Endothelial cell of umbilical vein (primary cell): Measurements from ENCODE around the gene TECPR2. TPM values are rescaled to one million over a fixed set of nuclear protein-coding genes. Genes with fewer than 3 reads are reported as not detected.

Experiments used
- BruUV-seq: library from RNA; stranded (reverse); fragments of 400-500 nt; replicated peaks from 2 replicates; lab custom pipeline; 2021; lab: Mats Ljungman, UMichigan
- CTCF ChIA-PET: fragments of 300-600, 350-600 bp; sonication (Branson Sonifier 250); formaldehyde crosslinking; loops from one replicate; lab custom pipeline; 2021; ENCODE audit warnings: antibody characterized with exemption, inconsistent platforms; lab: Charles Lee
- POLR2A ChIA-PET: fragments of 300-600, 350-600 bp; sonication (Branson Sonifier 250); formaldehyde crosslinking; loops from one replicate; lab custom pipeline; 2021; ENCODE audit warnings: antibody characterized with exemption, inconsistent platforms; lab: Charles Lee
- DNase-seq: peaks from one replicate; pipeline ENCODE4 v3.0.0-alpha.2; 2011; ENCODE audit warnings: low read depth, low spot score
- FAIRE-seq: peaks from 2 replicates; lab custom pipeline; 2011; peaks lifted over from hg19 to GRCh38; lab: Jason Lieb, UNC
- H2AFZ ChIP-seq: 2 replicates; pipeline ENCODE4 v1.6.0; 2012; ENCODE audit warnings: low read depth, low read length, control low read depth, inconsistent platforms
- H3K27ac ChIP-seq: 2 replicates; pipeline ENCODE4 v1.5.1; 2011; ENCODE audit warnings: low read depth, mild to moderate bottlenecking, control low read depth, low read length, moderate library complexity; ENCODE audit not compliant: insufficient read depth
- H3K27me3 ChIP-seq, 2 experiments: 2 replicates each; pipeline versions ENCODE4 v1.6.0 to v1.6.1; 2011; ENCODE audit warnings: low read length in 2 of 2, mixed read lengths in 1 of 2; ENCODE audit not compliant: control insufficient read depth in 2 of 2, insufficient read depth in 2 of 2
- H3K36me3 ChIP-seq, 2 experiments: 2 replicates in 1 of 2; 3 replicates in 1 of 2; pipeline ENCODE4 v1.5.1; 2011; ENCODE audit warnings: low read length in 2 of 2, mild to moderate bottlenecking in 1 of 2, moderate library complexity in 1 of 2; ENCODE audit not compliant: control insufficient read depth in 2 of 2, insufficient read depth in 2 of 2; ENCODE audit errors: extremely low read depth in 1 of 2
- H3K4me1 ChIP-seq: 3 replicates; pipeline ENCODE4 v1.5.1; 2011; ENCODE audit warnings: mild to moderate bottlenecking, low read length; ENCODE audit not compliant: control insufficient read depth, insufficient read depth; ENCODE audit errors: extremely low read depth
- H3K4me2 ChIP-seq: 2 replicates; pipeline ENCODE4 v1.6.1; 2011; ENCODE audit warnings: low read length, control low read depth, mixed read lengths; ENCODE audit not compliant: insufficient read depth
- H3K4me3 ChIP-seq, 3 experiments: fragments of 200-600 bp in 1 of 3; sonication (generic), shearing (Covaris generic) in 1 of 3; replicated peaks in 1 of 3; 2 replicates each; pipeline ENCODE4 v1.5.1; 2011 to 2016; ENCODE audit warnings: control low read depth in 3 of 3, low read length in 3 of 3, mild to moderate bottlenecking in 2 of 3, inconsistent platforms in 1 of 3, low read depth in 1 of 3, moderate library complexity in 1 of 3; ENCODE audit not compliant: insufficient read depth in 1 of 3
- H3K79me2 ChIP-seq: 2 replicates; pipeline ENCODE4 v1.6.0; 2012; ENCODE audit warnings: low read length, inconsistent platforms; ENCODE audit not compliant: control insufficient read depth, insufficient read depth
- H3K9ac ChIP-seq: replicated peaks from 2 replicates; pipeline ENCODE3; 2011; ENCODE audit warnings: low read length, control low read depth; ENCODE audit not compliant: insufficient read depth; ENCODE audit errors: extremely low read depth
- H3K9me1 ChIP-seq: replicated peaks from 3 replicates; pipeline ENCODE4 v1.6.0; 2011; ENCODE audit warnings: mild to moderate bottlenecking, low read length; ENCODE audit not compliant: control insufficient read depth, insufficient read depth; ENCODE audit errors: extremely low read depth
- H3K9me3 ChIP-seq: replicated peaks from 2 replicates; pipeline ENCODE4 v1.5.1; 2012; ENCODE audit warnings: low read length, inconsistent platforms; ENCODE audit not compliant: control insufficient read depth, insufficient read depth
- H4K20me1 ChIP-seq: replicated peaks from 2 replicates; pipeline ENCODE3; 2011; ENCODE audit warnings: mild to moderate bottlenecking, low read length; ENCODE audit not compliant: control insufficient read depth, insufficient read depth; ENCODE audit errors: extremely low read depth
- CTCF ChIP-seq, 2 donors: IDR thresholded peaks; 1 replicate in 1 of 2; 2 replicates in 1 of 2; pipeline ENCODE4 v1.5.1; 2011; ENCODE audit warnings: low read length in 2 of 2, mild to moderate bottlenecking in 2 of 2, moderate library complexity in 2 of 2, control low read depth in 1 of 2, inconsistent platforms in 1 of 2, low read depth in 1 of 2; ENCODE audit not compliant: insufficient read depth in 1 of 2; ENCODE audit errors: extremely low read depth in 1 of 2
- EZH2 ChIP-seq: IDR thresholded peaks from 2 replicates; pipeline ENCODE4 v1.6.1; 2012; ENCODE audit warnings: borderline replicate concordance, low read depth, mild to moderate bottlenecking, moderate library complexity, low read length, inconsistent platforms; ENCODE audit not compliant: severe bottlenecking
- FOS ChIP-seq: IDR thresholded peaks from 2 replicates; pipeline ENCODE4 v1.6.1; 2011; ENCODE audit warnings: mild to moderate bottlenecking, low read length, moderate library complexity, borderline replicate concordance; ENCODE audit not compliant: insufficient read depth
- GATA2 ChIP-seq: IDR thresholded peaks from 2 replicates; pipeline ENCODE4 v1.7.0; 2011; ENCODE audit warnings: low read depth, mild to moderate bottlenecking, moderate library complexity, mixed read lengths, low read length; ENCODE audit not compliant: insufficient read length, insufficient read depth
- JUN ChIP-seq: IDR thresholded peaks from 2 replicates; pipeline ENCODE4 v1.6.1; 2011; ENCODE audit warnings: borderline replicate concordance, low read depth; ENCODE audit not compliant: insufficient read length, insufficient read depth
- MAX ChIP-seq: IDR thresholded peaks from 2 replicates; pipeline ENCODE4 v1.6.1; 2011; ENCODE audit not compliant: insufficient read depth, insufficient read length
- MYC ChIP-seq: IDR thresholded peaks from one replicate; pipeline ENCODE4 v1.6.1; 2011; ENCODE audit warnings: mild to moderate bottlenecking, low read depth, low read length
- POLR2A ChIP-seq: IDR thresholded peaks from 2 replicates; pipeline ENCODE4 v1.6.1; 2012; ENCODE audit warnings: low read depth, mild to moderate bottlenecking, control low read depth, low read length
- POLR2AphosphoS5 ChIP-seq: IDR thresholded peaks from 2 replicates; pipeline ENCODE4 v1.6.1; 2012; ENCODE audit warnings: low read depth, mild to moderate bottlenecking, control low read depth, low read length, moderate library complexity; ENCODE audit not compliant: insufficient read depth
- dilution Hi-C: fragments of 300-500 bp; cut with MboI; formaldehyde crosslinking; loops from one replicate; pipeline ENCODE4 v1.15.0; 2019; ENCODE audit warnings: low sequenced_read_pairs; ENCODE audit not compliant: extremely low pct_ligation_motif_present
- intact Hi-C: fragments of 100-400 bp; cut with micrococcal nuclease; formaldehyde crosslinking; loops from one replicate; pipeline ENCODE4 v1.10.0; 2022
- polyA plus RNA-seq, 4 experiments: library from polyadenylated mRNA; depleted of rRNA in 3 of 4; stranded (reverse) in 3 of 4; unstranded in 1 of 4; fragments of >200 nt; gene quantifications; 2 replicates each; pipeline versions ENCODE4 v1.2.1 to v1.2.3, GENCODE V29; 2011 to 2012; ENCODE audit warnings: missing spikeins in 1 of 4
- total RNA-seq: library from RNA; stranded (reverse); gene quantifications from 2 replicates; pipeline ENCODE4 v1.2.3, GENCODE V29; 2021

TECPR2 gene
- total and polyA plus RNA-seq, 2 donors (not counting 3 experiments of a cell fraction or from before 2014, with no cell fraction given): 8.9 to 21.5 TPM

DNA sequence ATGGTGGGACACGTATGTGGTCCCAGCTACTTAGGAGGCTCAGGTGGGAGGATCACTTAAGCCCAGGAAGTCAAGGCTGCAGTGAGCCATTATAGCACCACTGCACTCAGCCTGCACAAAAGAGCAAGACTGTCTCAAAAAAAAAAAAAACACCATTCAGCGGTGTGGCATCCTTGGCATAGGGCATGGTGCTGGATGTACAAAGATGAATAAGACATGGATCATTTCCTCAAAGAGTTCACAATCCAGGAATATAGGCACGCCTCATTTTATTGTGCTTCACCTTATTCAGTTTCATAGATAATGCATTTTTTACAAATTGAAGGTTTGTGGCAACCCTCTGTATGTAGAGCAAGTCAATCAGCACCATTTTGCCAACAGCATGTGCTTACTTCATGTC, 6.5 kb upstream of the TECPR2 start:
- no peak overlapping the region for H3K27ac ChIP-seq
- H3K9me3 ChIP-seq: no peaks in the 10 kb centered on the region
- FAIRE-seq (no peak), DNase-seq (no peak)
- H3K4me2 ChIP-seq: no peak overlapping the region
- no peak overlapping the region for H3K9ac ChIP-seq
- peaks cover 8% of the 10 kb centered on the region for H3K4me1 ChIP-seq
- TF ChIP-seq CTCF (IDR thresholded peaks at IDR 0.05; ENCODE audit: extremely low read depth in 1 of 2, insufficient read depth in 1 of 2, low read depth in 1 of 2, low read length in 2 of 2) (no peak), POLR2AphosphoS5 (no peak), JUN (no peak), GATA2 (no peak), FOS (peak; percentile 15), POLR2A (no peak), EZH2 (no peak)
- POLR2A ChIA-PET: no interaction called here
- no peaks in the 10 kb centered on the region for H4K20me1 ChIP-seq
- intact Hi-C loops (no loop called here), dilution Hi-C loops (no loop called here)
- H3K4me3 ChIP-seq: no peak overlapping the region
- no peaks in the 10 kb centered on the region for H3K27me3 ChIP-seq
- H2AFZ ChIP-seq: no peak overlapping the region
- CTCF ChIA-PET: no interaction called here
- H3K9me1 ChIP-seq: no peaks in the 10 kb centered on the region
- peaks cover 2 to 4% of the 10 kb centered on the region in 2 experiments for H3K36me3 ChIP-seq
- no peaks in the 10 kb centered on the region for H3K79me2 ChIP-seq
- BruUV-seq: no TSS peak

GRCh38 chr14:102359341-102359740, 3.4 kb upstream of the TECPR2 start:
- Histone ChIP-seq H3K79me2 (peaks cover 5% of the 10 kb centered on the region), H3K9me3 (no peaks in the 10 kb centered on the region), H2AFZ (no peak overlapping the region), H3K4me2 (no peak overlapping the region), H3K27me3 (no peaks in the 10 kb centered on the region), H3K9ac (no peak overlapping the region), H3K9me1 (no peaks in the 10 kb centered on the region), H3K27ac (no peak overlapping the region), H3K36me3 (peaks cover 0 to 4% of the 10 kb centered on the region in 2 experiments), H3K4me3 (no peak overlapping the region), H3K4me1 (peaks cover 17% of the 10 kb centered on the region), H4K20me1 (no peaks in the 10 kb centered on the region)
- no TSS peak for BruUV-seq
- DNase-seq: no peak
- no peak for FAIRE-seq
- CTCF ChIA-PET: no interaction called here
- no peak for TF ChIP-seq EZH2
- TF ChIP-seq MYC: no peak
- TF ChIP-seq MAX: no peak
- no peak for TF ChIP-seq POLR2AphosphoS5
- TF ChIP-seq FOS: no peak
- TF ChIP-seq JUN: no peak
- TF ChIP-seq GATA2: no peak
- TF ChIP-seq POLR2A: no peak
- TF ChIP-seq CTCF (IDR thresholded peaks at IDR 0.05; ENCODE audit: extremely low read depth in 1 of 2, insufficient read depth in 1 of 2, low read depth in 1 of 2, low read length in 2 of 2): no peak
- POLR2A ChIA-PET: no interaction called here
- dilution Hi-C loops (no loop called here), intact Hi-C loops (no loop called here)
